Chondrocyte (in vitro differentiated cells): ENCODE data around the gene NOP16. TPM values are rescaled to one million over a fixed set of nuclear protein-coding genes. Genes with fewer than 3 reads are reported as not detected.

Source experiments
- DNase-seq: peaks from one replicate; pipeline ENCODE4 v3.0.0; 2021; ENCODE audit warnings: mixed read lengths, low spot score
- H3K27ac Mint-ChIP-seq: one replicate; pipeline ENCODE4 v1.8.0; 2021; ENCODE audit warnings: mild to moderate bottlenecking, moderate library complexity, mixed read lengths; ENCODE audit not compliant: unreplicated experiment
- H3K27me3 Mint-ChIP-seq: 2 replicates; pipeline ENCODE4 v1.8.0; 2021; ENCODE audit warnings: low read depth, mixed read lengths
- H3K36me3 Mint-ChIP-seq: 2 replicates; pipeline ENCODE4 v1.8.0; 2021; ENCODE audit warnings: low read depth, mixed read lengths
- H3K4me1 Mint-ChIP-seq: 2 replicates; pipeline ENCODE4 v1.8.0; 2021; ENCODE audit warnings: low read depth, mild to moderate bottlenecking, mixed read lengths
- H3K4me3 Mint-ChIP-seq: one replicate; pipeline ENCODE4 v1.8.0; 2021; ENCODE audit warnings: mild to moderate bottlenecking, moderate library complexity, mixed read lengths; ENCODE audit not compliant: unreplicated experiment
- H3K9me3 Mint-ChIP-seq: 2 replicates; pipeline ENCODE4 v1.8.0; 2021; ENCODE audit warnings: low read depth, mixed read lengths
- microRNA-seq: library from miRNA; unstranded; fragments of <30 nt; microRNA quantifications from one replicate; pipeline ENCODE4 v1.2.0, GENCODE V29; 2020; ENCODE audit warnings: borderline number of aligned reads
- total RNA-seq: library from RNA; stranded (reverse); gene quantifications from 3 replicates; pipeline ENCODE4 v1.2.1, GENCODE V29; 2021
- TF ChIP-seq, protein P1 (sequence below): fragments of 200-600 bp; sonication (generic); IDR thresholded peaks from 2 replicates; pipeline ENCODE4 v1.5.0; 2021; ENCODE audit warnings: antibody characterized with exemption, mild to moderate bottlenecking, moderate library complexity

The NOP16 gene
- total RNA-seq, 1 donor from 2014 or later: 19.9 TPM

DNA sequence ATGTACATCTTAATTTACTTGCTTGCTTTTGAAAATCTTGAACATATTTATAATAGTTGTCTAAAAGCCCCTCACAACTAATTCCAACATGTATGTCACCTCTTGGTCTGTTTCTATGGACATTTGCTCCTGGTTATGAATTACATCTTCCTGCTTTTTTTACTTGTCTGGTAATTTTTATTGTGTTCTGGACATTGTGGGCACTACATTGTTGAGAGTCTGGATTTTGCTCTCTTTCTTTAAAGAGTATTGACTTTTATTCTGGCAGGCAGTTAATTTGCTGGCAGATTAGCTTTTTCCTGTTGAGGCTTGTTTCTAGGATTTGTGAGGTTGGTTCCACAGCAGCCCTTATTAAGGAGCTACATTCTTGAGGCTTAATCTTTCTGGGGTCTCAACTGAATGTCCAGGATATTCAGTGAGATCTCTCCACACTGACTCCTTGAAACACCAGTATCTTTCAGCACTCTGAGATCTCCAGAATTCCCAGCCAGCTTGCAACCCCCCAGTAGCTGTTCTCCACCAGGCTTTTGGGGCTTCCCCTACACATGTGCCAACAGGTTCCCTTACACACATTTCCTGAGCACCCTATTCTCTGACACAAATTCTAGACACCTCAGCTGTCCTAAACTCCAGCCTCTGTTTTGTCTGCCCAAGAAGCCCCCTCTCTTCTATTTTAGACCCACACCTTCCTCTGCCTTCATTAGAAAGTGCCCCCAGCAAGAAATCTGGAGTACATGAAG is 54.2 kb downstream of the NOP16 start:
- Mint-ChIP-seq H3K4me1 (no peaks in the 10 kb centered on the region), H3K9me3 (peaks cover 6% of the 10 kb centered on the region), H3K27ac (no peak overlapping the region), H3K27me3 (no peaks in the 10 kb centered on the region), H3K4me3 (no peak overlapping the region), H3K36me3 (peaks cover 25% of the 10 kb centered on the region)
- TF ChIP-seq, protein P1, sequence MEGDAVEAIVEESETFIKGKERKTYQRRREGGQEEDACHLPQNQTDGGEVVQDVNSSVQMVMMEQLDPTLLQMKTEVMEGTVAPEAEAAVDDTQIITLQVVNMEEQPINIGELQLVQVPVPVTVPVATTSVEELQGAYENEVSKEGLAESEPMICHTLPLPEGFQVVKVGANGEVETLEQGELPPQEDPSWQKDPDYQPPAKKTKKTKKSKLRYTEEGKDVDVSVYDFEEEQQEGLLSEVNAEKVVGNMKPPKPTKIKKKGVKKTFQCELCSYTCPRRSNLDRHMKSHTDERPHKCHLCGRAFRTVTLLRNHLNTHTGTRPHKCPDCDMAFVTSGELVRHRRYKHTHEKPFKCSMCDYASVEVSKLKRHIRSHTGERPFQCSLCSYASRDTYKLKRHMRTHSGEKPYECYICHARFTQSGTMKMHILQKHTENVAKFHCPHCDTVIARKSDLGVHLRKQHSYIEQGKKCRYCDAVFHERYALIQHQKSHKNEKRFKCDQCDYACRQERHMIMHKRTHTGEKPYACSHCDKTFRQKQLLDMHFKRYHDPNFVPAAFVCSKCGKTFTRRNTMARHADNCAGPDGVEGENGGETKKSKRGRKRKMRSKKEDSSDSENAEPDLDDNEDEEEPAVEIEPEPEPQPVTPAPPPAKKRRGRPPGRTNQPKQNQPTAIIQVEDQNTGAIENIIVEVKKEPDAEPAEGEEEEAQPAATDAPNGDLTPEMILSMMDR: no peak
- no peak for DNase-seq

Small RNA genes lying within 50 kb of the gene (microRNA-seq; reads per million reads assigned to microRNA genes)
- gene MIR1271: 8.3 reads per million, percentile 18 among the genes with 10 or more reads in this experiment

Other genes with a start within 250 kb of the NOP16 start
- 17.4 to 20.3 TPM (median 19.1 TPM) in 3 replicates for gene SIMC1, start 150.2 kb downstream of the NOP16 start, total RNA-seq
- 89.5 to 103 TPM (median 91.5 TPM) in 3 replicates for gene KIAA1191, start 26.8 kb downstream of the NOP16 start, total RNA-seq
- gene ARL10, start 23.1 kb downstream of the NOP16 start, total RNA-seq: 24.5 to 37.8 TPM (median 33.7 TPM) in 3 replicates
- 70.3 to 83.5 TPM (median 74.6 TPM) in 3 replicates for gene HIGD2A, start 153 bp upstream of the NOP16 start, total RNA-seq
- gene CLTB, start 27.9 kb upstream of the NOP16 start, total RNA-seq: 63.8 to 85.6 TPM (median 65.3 TPM) in 3 replicates
- gene FAF2, start 59.8 kb upstream of the NOP16 start, total RNA-seq: 40.0 to 45.0 TPM (median 42.5 TPM) in 3 replicates
- 21.9 to 24.7 TPM (median 24.3 TPM) in 3 replicates for gene RNF44, start 148.8 kb upstream of the NOP16 start, total RNA-seq
- 0.40 to 1.5 TPM (median 0.46 TPM) in 3 replicates for gene CDHR2, start 160.7 kb upstream of the NOP16 start, total RNA-seq
- gene GPRIN1, start 221.6 kb upstream of the NOP16 start, total RNA-seq: 1.7 to 2.9 TPM (median 2.1 TPM) in 3 replicates
- 0.45 to 0.95 TPM in 2 of 3 replicates, not detected in the other for gene SNCB, start 241.9 kb upstream of the NOP16 start, total RNA-seq
- not detected in 3 replicates for gene EIF4E1B, start 242.1 kb upstream of the NOP16 start, total RNA-seq